Tibial nerve (tissue), 4 donors: ENCODE data around the gene CCDC112. TPM values are rescaled to one million over a fixed set of nuclear protein-coding genes. Genes with fewer than 3 reads are reported as not detected.
A peak's percentile ranks its signal among the peaks of the same experiment; 100 is the strongest.
"Not testable (repeated sequence)": the region's sequence is repeated elsewhere in the genome, so short reads cannot be mapped to it uniquely, and the experiment has no call there.

ENCODE experiments used
- DNase-seq, 2 donors: peaks; one replicate each; pipeline ENCODE4 v3.0.0-alpha.2; 2019; ENCODE audit warnings: low spot score in 2 of 2
- H3K27ac ChIP-seq, 4 donors: fragments of 200-600 bp; sonication (generic) in 3 of 4; one replicate each; pipeline ENCODE4 v1.5.1; 2017 to 2019; ENCODE audit warnings: mild to moderate bottlenecking in 1 of 4
- H3K27me3 ChIP-seq, 2 donors: fragments of 200-600 bp; sonication (generic) in 1 of 2; one replicate each; pipeline versions ENCODE4 v1.5.1 to v1.6.0; 2017 to 2019
- H3K36me3 ChIP-seq, 3 donors: fragments of 200-600 bp; sonication (generic); one replicate each; pipeline ENCODE4 v1.5.1; 2018 to 2019
- H3K4me1 ChIP-seq, 4 donors: fragments of 200-600 bp; sonication (generic) in 3 of 4; one replicate each; pipeline ENCODE4 v1.5.1; 2017 to 2019
- H3K4me3 ChIP-seq, 4 donors: fragments of 200-600 bp; sonication (generic) in 3 of 4; one replicate each; pipeline ENCODE4 v1.5.1; 2017 to 2019; ENCODE audit warnings: mild to moderate bottlenecking in 1 of 4, moderate library complexity in 1 of 4
- H3K9me3 ChIP-seq, 4 donors: fragments of 200-600 bp; sonication (generic) in 3 of 4; one replicate each; pipeline ENCODE4 v1.5.1; 2017 to 2019
- EP300 ChIP-seq, 2 donors: sonication (generic); formaldehyde crosslinking; IDR thresholded peaks; one replicate each; pipeline ENCODE4 v1.6.1; 2017; ENCODE audit warnings: antibody characterized with exemption in 2 of 2, mild to moderate bottlenecking in 1 of 2
- POLR2A ChIP-seq, 2 donors: fragments of 450-650 bp; IDR thresholded peaks; one replicate each; pipeline ENCODE4 v1.6.1; 2017; ENCODE audit warnings: antibody characterized with exemption in 2 of 2, mild to moderate bottlenecking in 2 of 2, moderate library complexity in 2 of 2
- WGBS, 2 donors: methylation state at CpG; one replicate each; pipeline ENCODE4 v1.1.5; 2018; 5-methylcytosine and 5-hydroxymethylcytosine counted together
- total RNA-seq, 4 donors: library from RNA; depleted of rRNA; stranded (reverse); fragments of >200 nt; gene quantifications; one replicate each; pipeline ENCODE4 v1.1.0, GENCODE V29; 2016
- TF ChIP-seq, protein P1 (sequence below), 5 experiments: fragments of 200-600 bp in 3 of 5; fragments of 450-650 bp in 2 of 5; sonication (generic) in 3 of 5; IDR thresholded peaks; one replicate each; pipeline ENCODE4 v1.5.1; 2016 to 2019; ENCODE audit warnings: antibody characterized with exemption in 5 of 5, mild to moderate bottlenecking in 3 of 5, moderate library complexity in 2 of 5

Gene CCDC112
- total RNA-seq, 4 donors from 2014 or later: 5.7 to 15.0 (median 13.8) TPM

DNA sequence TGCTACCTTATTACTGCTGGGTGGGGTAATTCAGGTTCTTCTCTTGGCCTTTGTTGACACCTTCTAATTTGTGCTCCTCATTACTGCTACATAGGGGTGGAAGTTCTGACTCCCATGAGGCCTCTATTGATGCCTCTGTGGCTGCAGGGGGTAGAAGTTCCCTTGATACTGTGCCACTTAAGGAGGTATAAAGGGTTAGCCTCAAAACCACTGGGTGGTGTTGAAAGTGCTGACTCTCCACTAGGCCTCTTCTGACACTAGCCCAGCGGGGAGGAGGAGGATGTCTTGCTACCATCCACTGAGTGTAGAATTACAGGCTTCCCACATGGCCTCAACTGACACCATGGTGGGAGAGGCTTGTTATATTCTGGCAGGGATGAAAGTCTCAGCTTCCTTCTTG lies 36.7 kb upstream of the CCDC112 start:
- Histone ChIP-seq H3K4me3 (no peak overlapping the region), H3K27ac (no peak overlapping the region), H3K9me3 (no peaks in the 10 kb centered on the region), H3K4me1 (no peaks in the 10 kb centered on the region), H3K27me3 (no peaks in the 10 kb centered on the region), H3K36me3 (no peaks in the 10 kb centered on the region)
- TF ChIP-seq EP300 (IDR thresholded peaks at IDR 0.05) (no peak), POLR2A (IDR thresholded peaks at IDR 0.05) (no peak)
- TF ChIP-seq, protein P1, sequence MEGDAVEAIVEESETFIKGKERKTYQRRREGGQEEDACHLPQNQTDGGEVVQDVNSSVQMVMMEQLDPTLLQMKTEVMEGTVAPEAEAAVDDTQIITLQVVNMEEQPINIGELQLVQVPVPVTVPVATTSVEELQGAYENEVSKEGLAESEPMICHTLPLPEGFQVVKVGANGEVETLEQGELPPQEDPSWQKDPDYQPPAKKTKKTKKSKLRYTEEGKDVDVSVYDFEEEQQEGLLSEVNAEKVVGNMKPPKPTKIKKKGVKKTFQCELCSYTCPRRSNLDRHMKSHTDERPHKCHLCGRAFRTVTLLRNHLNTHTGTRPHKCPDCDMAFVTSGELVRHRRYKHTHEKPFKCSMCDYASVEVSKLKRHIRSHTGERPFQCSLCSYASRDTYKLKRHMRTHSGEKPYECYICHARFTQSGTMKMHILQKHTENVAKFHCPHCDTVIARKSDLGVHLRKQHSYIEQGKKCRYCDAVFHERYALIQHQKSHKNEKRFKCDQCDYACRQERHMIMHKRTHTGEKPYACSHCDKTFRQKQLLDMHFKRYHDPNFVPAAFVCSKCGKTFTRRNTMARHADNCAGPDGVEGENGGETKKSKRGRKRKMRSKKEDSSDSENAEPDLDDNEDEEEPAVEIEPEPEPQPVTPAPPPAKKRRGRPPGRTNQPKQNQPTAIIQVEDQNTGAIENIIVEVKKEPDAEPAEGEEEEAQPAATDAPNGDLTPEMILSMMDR (IDR thresholded peaks at IDR 0.05): no peak
- WGBS, 2 donors: 71 to 83% methylated on average over 1 of the region's 1 CpG
- no peak for DNase-seq

DNA sequence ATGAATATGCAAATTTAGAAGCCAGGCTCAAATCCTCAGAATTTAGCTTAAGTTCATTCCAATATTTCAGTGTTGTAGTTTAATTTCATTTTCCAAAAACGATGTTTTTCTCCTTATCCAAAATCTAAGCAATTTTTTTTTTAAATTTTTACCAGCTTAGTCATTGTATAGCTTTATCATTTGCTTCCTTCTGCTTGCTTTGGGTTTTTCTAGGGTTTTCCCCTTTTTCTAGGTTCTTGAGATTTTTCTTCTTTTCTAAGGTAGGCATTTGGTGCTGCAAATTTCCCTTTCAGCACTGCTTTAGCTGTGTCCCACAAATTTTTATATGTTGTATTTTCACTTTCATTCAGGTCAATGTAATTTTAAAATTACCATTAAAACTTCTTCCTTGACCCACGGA lies 34.4 kb upstream of the CCDC112 start:
- Histone ChIP-seq H3K27ac (no peak overlapping the region), H3K27me3 (no peaks in the 10 kb centered on the region), H3K9me3 (no peaks in the 10 kb centered on the region), H3K4me3 (no peak overlapping the region), H3K4me1 (peaks cover 0 to under 1% (median under 1%) of the 10 kb centered on the region in 4 donors), H3K36me3 (no peaks in the 10 kb centered on the region)
- TF ChIP-seq, protein P1 (IDR thresholded peaks at IDR 0.05): no peak
- no peak for TF ChIP-seq EP300 (IDR thresholded peaks at IDR 0.05)
- no peak for TF ChIP-seq POLR2A (IDR thresholded peaks at IDR 0.05)
- 72 to 82% methylated on average over 2 of the region's 2 CpGs for WGBS, 2 donors
- no peak for DNase-seq

GRCh38 chr5:115329475-115329874 lies 33.0 kb upstream of the CCDC112 start:
- TF ChIP-seq POLR2A (IDR thresholded peaks at IDR 0.05): no peak
- TF ChIP-seq, protein P1 (IDR thresholded peaks at IDR 0.05): no peak
- no peak for TF ChIP-seq EP300 (IDR thresholded peaks at IDR 0.05)
- no peaks in the 10 kb centered on the region for H3K27me3 ChIP-seq
- H3K4me3 ChIP-seq: no peak overlapping the region
- H3K4me1 ChIP-seq: peaks cover 0 to 11% (median 5%) of the 10 kb centered on the region in 4 donors
- H3K36me3 ChIP-seq: no peaks in the 10 kb centered on the region
- H3K27ac ChIP-seq: no peak overlapping the region
- WGBS, 2 donors: 69 to 77% methylated on average over 8 of the region's 8 CpGs
- H3K9me3 ChIP-seq: no peaks in the 10 kb centered on the region
- no peak for DNase-seq

DNA sequence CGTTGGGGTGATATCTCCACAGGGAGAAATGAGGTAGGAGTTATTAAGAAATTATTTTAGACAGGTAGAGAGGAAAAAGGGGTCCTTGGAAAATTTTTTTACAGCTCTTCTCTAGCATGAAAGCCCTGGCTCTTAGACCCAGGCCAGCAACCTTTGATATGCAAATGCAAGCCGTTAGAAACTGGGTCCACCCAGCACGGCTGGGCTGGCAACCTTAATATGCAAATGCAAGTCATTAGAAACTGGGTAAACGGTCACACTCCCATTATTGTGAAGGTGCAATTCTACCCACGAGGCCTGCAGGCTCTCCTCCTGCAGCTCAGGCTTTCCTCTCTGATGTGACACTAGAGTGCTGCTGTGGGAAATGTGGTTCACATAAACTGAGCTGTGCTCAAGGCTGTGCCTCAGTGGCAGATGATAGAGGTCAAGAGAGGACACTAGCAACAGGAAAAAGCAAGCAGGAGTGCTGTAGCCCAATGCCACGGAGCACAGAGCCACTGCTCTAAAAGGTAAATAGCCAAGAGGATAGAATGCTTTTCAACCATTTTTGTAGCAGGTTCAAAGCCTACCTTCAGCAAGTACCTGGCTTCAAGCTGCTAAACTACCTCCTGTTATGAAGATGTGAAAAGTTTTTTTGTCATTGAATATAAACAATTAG lies 32.3 kb upstream of the CCDC112 start:
- DNase-seq, H3K9me3 ChIP-seq, H3K4me3 ChIP-seq, H3K27me3 ChIP-seq, H3K27ac ChIP-seq, H3K36me3 ChIP-seq: not testable (repeated sequence)
- peaks cover 0 to 11% (median 5%) of the 10 kb centered on the region in 4 donors for H3K4me1 ChIP-seq
- 38 to 47% methylated on average over 6 of the region's 6 CpGs for whole genome bisulfite sequencing, 2 donors

- WGBS, 2 donors: 24 to 34% methylated on average over 3 of the region's 3 CpGs
- no peaks in the 10 kb centered on the region for H3K27me3 ChIP-seq
- DNase-seq: no peak
- no peak overlapping the region for H3K4me3 ChIP-seq
- no peaks in the 10 kb centered on the region for H3K9me3 ChIP-seq
- TF ChIP-seq, protein P1 (IDR thresholded peaks at IDR 0.05): no peak
- TF ChIP-seq EP300 (IDR thresholded peaks at IDR 0.05): no peak
- no peak for TF ChIP-seq POLR2A (IDR thresholded peaks at IDR 0.05)
- peaks cover 0 to 11% (median 5%) of the 10 kb centered on the region in 4 donors for H3K4me1 ChIP-seq
- H3K36me3 ChIP-seq: no peaks in the 10 kb centered on the region
- H3K27ac ChIP-seq: peak overlapping the region in 1 of 4 donors; percentile 32
Observed at GRCh38 chr5:115325296-115325959, 29.0 kb upstream of the CCDC112 start.
